Neural crest cell (in vitro differentiated cells): ENCODE measurements around the gene DDX51. TPM values are rescaled to one million over a fixed set of nuclear protein-coding genes. Genes with fewer than 3 reads are reported as not detected.

Source experiments
- DNase-seq: peaks from one replicate; pipeline ENCODE4 v3.0.0; 2021; ENCODE audit warnings: low read depth, mixed read lengths, low spot score
- H3K27ac Mint-ChIP-seq: one replicate; pipeline ENCODE4 v1.8.0; 2021; ENCODE audit warnings: mild to moderate bottlenecking, mixed read lengths; ENCODE audit not compliant: unreplicated experiment
- H3K27me3 Mint-ChIP-seq: 2 replicates; pipeline ENCODE4 v1.8.0; 2021; ENCODE audit warnings: low read depth, mild to moderate bottlenecking, mixed read lengths
- H3K36me3 Mint-ChIP-seq: 2 replicates; pipeline ENCODE4 v1.8.0; 2021; ENCODE audit warnings: low read depth, mild to moderate bottlenecking, mixed read lengths
- H3K4me1 Mint-ChIP-seq: 2 replicates; pipeline ENCODE4 v1.8.0; 2021; ENCODE audit warnings: mixed read lengths
- H3K4me3 Mint-ChIP-seq: one replicate; pipeline ENCODE4 v1.8.0; 2021; ENCODE audit warnings: mild to moderate bottlenecking, mixed read lengths
- H3K9me3 Mint-ChIP-seq: 2 replicates; pipeline ENCODE4 v1.8.0; 2021; ENCODE audit warnings: mixed read lengths
- total RNA-seq: library from RNA; stranded (reverse); gene quantifications from 2 replicates; pipeline ENCODE4 v1.2.1, GENCODE V29; 2021
- TF ChIP-seq, protein P1 (sequence below): fragments of 200-600 bp; sonication (generic); conservative IDR thresholded peaks from 2 replicates; pipeline ENCODE4 v1.5.0; 2021; ENCODE audit warnings: antibody characterized with exemption, mild to moderate bottlenecking

The DDX51 gene
- total RNA-seq, 1 donor from 2014 or later, result 33.3 TPM

DNA sequence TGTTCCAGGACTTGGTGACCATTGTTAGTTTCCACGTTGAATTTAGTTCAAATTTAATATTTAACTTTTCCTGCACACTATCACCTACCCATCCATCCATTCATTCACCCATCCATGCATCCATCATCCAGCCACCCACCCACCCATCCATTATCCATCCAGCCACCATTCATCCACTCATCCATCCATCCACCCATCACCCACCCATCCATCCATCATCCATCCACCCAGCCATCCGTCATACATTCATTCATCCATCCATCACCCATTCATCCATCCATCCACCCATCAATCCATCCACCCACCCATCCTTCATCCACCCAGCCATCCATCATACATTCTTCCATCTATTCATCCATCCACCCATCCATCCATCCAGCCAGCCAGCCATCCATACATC lies 22.0 kb upstream of the DDX51 start:
- H3K36me3 Mint-ChIP-seq, result no peaks in the 10 kb centered on the region
- TF ChIP-seq, protein P1, sequence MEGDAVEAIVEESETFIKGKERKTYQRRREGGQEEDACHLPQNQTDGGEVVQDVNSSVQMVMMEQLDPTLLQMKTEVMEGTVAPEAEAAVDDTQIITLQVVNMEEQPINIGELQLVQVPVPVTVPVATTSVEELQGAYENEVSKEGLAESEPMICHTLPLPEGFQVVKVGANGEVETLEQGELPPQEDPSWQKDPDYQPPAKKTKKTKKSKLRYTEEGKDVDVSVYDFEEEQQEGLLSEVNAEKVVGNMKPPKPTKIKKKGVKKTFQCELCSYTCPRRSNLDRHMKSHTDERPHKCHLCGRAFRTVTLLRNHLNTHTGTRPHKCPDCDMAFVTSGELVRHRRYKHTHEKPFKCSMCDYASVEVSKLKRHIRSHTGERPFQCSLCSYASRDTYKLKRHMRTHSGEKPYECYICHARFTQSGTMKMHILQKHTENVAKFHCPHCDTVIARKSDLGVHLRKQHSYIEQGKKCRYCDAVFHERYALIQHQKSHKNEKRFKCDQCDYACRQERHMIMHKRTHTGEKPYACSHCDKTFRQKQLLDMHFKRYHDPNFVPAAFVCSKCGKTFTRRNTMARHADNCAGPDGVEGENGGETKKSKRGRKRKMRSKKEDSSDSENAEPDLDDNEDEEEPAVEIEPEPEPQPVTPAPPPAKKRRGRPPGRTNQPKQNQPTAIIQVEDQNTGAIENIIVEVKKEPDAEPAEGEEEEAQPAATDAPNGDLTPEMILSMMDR, result no peak

DNA sequence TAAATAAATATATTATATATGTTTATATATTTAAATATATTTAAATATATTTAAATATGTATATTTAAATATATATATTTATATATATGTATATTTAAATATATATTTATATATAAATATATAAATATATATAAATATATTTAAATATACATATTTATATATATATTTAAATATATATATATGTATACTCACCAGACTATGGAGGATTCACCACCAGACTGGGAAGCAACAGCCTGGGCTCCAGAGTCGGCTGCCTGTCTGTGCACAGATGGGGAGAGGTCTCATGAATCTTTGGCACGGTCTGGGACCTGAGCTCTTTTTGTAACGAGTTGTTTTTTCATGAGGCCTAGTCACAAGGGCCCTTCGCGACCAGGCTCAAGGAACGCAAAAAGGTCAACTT lies 21.5 kb upstream of the DDX51 start:
- Mint-ChIP-seq H3K4me1 (no peaks in the 10 kb centered on the region), H3K9me3 (peaks cover 7% of the 10 kb centered on the region), H3K27ac (no peak overlapping the region), H3K36me3 (no peaks in the 10 kb centered on the region), H3K27me3 (peaks cover 24% of the 10 kb centered on the region), H3K4me3 (no peak overlapping the region)
- DNase-seq, result no peak
- TF ChIP-seq, protein P1, result no peak

More for the DNA sequence above, 22.0 kb upstream of the DDX51 start:
- Mint-ChIP-seq H3K4me3 (no peak overlapping the region), H3K4me1 (no peaks in the 10 kb centered on the region), H3K9me3 (peaks cover 7% of the 10 kb centered on the region), H3K27ac (no peak overlapping the region), H3K27me3 (peaks cover 26% of the 10 kb centered on the region)
- DNase-seq, result no peak

DNA sequence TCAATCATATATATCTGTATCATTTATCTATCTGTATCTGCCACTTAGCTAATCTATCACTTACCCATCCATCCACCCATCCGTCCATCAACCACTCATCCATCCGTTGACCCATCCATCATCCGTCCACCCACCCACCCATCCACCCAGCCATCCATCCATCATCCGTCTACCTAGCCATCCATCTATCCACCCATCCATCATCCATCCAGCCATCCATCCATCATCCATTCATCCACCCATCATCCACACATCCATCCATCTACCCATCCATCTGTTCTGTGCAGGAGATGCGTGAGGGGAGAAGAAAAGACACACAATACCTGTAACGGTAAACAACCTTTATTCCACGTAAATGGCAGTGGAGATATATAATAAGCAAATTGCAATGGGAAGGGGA lies 20.3 kb upstream of the DDX51 start:
- DNase-seq, result no peak
- peaks cover 18% of the 10 kb centered on the region for H3K27me3 Mint-ChIP-seq
- peaks cover 7% of the 10 kb centered on the region for H3K9me3 Mint-ChIP-seq
- TF ChIP-seq, protein P1, result no peak
- no peaks in the 10 kb centered on the region for H3K36me3 Mint-ChIP-seq
- no peak overlapping the region for H3K27ac Mint-ChIP-seq
- H3K4me1 Mint-ChIP-seq, result no peaks in the 10 kb centered on the region
- no peak overlapping the region for H3K4me3 Mint-ChIP-seq

DNA sequence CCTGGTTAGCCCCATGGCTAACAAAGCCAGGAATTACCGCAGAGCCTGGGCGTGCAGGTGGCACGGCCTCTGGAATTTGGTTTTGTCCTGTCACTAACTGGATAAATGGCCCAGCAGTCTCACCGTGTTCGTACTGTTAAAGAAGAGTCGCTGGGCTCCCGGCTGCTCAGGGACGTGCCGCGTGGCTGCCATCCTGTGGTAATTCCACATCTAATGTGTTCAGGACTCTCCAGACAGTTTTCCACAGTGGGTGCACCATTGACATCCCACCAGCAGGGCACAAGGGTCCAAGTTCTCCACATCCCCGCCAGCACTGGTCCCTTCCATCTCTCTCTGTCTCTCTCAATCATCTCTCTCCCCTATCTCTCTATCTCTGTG lies 19.8 kb upstream of the DDX51 start:
- Mint-ChIP-seq H3K9me3 (peaks cover 7% of the 10 kb centered on the region), H3K4me3 (no peak overlapping the region), H3K4me1 (no peaks in the 10 kb centered on the region), H3K36me3 (no peaks in the 10 kb centered on the region), H3K27ac (no peak overlapping the region), H3K27me3 (peaks cover 18% of the 10 kb centered on the region)
- TF ChIP-seq, protein P1, result peak; percentile 46
- DNase-seq, result no peak

DNA sequence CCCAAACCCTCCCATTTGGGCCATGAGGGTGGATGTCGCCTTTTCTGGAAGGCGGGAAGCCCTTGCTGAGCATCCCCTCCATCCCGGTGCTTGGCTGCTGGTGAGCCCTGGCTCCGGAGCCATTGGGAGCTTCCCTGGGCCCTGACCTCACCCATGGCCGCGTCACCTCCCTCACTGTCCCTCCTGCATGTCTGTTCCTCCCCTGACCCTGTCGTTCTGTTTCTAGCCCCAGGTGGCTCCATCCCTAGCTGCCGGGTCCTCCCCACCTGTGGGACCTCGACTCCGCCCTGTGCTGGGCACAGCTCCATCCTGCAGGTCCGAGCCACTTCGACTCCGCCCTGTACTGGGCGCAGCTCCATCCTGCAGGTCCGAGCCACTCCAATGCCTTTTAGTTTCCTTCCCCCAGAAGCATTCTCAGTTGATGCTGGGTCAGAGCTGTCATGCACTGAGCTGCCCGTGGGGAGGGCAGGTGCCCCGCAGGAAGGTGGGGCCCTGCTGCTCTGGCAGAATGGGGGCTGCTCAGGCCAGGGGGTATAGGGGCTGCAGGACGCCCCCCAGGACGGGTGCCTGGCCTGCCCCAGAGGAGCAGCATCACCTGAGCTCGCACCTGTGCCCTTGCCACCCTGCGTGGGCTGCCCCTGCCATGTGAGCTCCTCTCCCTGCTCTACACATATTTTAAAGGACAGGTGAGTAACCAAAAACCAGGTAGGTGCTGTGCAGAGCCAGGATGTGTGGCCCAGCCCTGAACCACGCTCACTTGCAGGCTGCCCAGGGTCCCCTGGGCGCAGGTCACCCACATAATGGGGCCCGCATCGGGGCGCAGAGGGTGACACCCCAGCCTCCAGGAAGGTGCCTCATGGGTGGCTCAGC lies 19.2 kb upstream of the DDX51 start:
- H3K27me3 Mint-ChIP-seq, result peaks cover 18% of the 10 kb centered on the region
- no peaks in the 10 kb centered on the region for H3K36me3 Mint-ChIP-seq
- no peak overlapping the region for H3K27ac Mint-ChIP-seq
- no peaks in the 10 kb centered on the region for H3K4me1 Mint-ChIP-seq
- DNase-seq, result no peak
- peaks cover 7% of the 10 kb centered on the region for H3K9me3 Mint-ChIP-seq
- H3K4me3 Mint-ChIP-seq, result no peak overlapping the region
- TF ChIP-seq, protein P1, result no peak
